ENCODE measurements around the gene ERGIC3.

Gene ERGIC3

DNA sequence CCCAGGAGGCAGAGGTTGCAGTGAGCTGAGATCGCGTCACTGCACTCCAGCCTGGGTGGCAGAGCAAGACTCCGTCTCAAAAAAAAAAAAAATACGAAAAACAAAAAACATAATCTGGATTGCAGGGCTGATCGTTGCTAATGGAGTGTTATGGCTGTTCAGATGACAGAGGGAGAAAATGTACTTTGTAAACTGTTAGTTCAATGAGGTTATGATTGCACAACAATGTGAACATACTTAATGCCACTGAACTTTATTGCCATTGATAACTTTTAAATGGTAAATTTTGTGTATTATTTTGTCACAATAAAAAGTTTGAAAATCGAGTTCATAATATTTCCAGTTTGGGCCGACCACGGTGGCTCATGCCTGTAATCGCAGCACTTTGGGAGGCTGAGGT, 22.9 kb upstream of the ERGIC3 start:
- no peak overlapping the region for H3K4me3 ChIP-seq (ENCODE audit: low read length)
- TF ChIP-seq, protein P1, sequence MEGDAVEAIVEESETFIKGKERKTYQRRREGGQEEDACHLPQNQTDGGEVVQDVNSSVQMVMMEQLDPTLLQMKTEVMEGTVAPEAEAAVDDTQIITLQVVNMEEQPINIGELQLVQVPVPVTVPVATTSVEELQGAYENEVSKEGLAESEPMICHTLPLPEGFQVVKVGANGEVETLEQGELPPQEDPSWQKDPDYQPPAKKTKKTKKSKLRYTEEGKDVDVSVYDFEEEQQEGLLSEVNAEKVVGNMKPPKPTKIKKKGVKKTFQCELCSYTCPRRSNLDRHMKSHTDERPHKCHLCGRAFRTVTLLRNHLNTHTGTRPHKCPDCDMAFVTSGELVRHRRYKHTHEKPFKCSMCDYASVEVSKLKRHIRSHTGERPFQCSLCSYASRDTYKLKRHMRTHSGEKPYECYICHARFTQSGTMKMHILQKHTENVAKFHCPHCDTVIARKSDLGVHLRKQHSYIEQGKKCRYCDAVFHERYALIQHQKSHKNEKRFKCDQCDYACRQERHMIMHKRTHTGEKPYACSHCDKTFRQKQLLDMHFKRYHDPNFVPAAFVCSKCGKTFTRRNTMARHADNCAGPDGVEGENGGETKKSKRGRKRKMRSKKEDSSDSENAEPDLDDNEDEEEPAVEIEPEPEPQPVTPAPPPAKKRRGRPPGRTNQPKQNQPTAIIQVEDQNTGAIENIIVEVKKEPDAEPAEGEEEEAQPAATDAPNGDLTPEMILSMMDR (conservative IDR thresholded peaks at IDR 0.05; ENCODE audit: low read depth, low read length): no peak
- DNase-seq (ENCODE audit: low read depth): no peak

DNA sequence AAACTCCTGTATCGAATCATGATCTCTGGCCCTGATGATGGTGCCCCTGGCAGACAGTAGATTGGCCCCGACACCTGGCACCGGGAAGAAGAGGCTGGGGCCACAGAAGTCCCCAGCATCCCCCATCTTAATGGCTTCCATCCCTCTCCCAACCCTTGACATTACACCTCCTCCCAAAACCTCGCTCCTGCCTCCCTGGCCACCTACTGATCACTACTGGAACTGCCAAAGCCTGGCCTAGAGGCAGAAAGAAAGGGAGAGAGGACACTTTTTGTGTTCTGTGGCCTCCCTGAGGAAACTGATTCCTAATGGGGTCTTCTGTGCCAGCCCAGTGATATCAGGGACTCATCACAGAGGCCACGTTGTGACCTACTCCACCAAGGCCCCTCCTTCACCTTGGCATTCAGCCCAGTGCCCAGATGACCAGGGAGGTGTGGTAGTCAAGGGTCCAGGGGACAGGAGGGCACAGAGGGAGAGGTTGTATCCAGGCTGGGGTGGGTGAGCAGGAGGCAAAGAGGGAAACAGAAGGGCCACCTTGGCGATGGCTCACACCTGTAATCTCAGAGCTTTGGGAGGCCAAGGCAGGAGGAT, 18.5 kb upstream of the ERGIC3 start:
- DNase-seq (ENCODE audit: low read depth): no peak
- no peak overlapping the region for H3K4me3 ChIP-seq (ENCODE audit: low read length)
- TF ChIP-seq, protein P1 (conservative IDR thresholded peaks at IDR 0.05; ENCODE audit: low read depth, low read length): peak; percentile 64

GRCh38 chr20:35525639-35526038, 16.2 kb upstream of the ERGIC3 start:
- no peak overlapping the region for H3K4me3 ChIP-seq (ENCODE audit: low read length)
- TF ChIP-seq, protein P1 (conservative IDR thresholded peaks at IDR 0.05; ENCODE audit: low read depth, low read length): no peak
- no peak for DNase-seq (ENCODE audit: low read depth)

DNA sequence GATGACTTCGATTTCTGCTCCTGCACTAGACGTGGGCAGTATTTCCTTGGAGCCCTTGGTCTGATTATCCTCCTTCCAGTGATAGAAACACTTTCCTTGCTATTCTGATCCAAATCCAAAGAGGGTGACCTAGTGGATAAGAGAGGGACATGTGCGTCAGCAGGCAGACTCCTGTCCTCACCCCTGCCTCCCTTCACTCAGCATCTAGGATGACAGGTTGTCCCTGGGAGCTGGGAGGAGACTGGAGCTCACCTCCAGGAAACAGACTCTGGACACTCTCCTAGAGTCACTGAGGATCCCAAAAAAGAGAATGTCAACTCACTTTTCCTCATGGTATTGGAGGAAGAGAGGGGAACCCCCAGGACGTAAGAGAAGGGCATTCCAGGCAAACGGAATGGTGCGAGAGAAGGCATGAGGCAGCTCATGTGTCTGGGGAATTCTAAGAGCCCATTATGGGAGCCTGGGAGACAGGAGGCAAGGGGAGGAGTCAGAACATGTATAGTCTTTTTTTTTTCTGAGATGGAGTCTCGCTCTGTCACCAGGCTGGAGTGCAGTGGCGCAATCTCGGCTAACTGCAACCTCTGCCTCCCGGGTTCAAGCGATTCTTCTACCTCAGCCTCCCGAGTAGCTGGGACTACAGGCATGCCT, 14.6 kb upstream of the ERGIC3 start:
- no peak overlapping the region for H3K4me3 ChIP-seq (ENCODE audit: low read length)
- TF ChIP-seq, protein P1 (conservative IDR thresholded peaks at IDR 0.05; ENCODE audit: low read depth, low read length): no peak
- no peak for DNase-seq (ENCODE audit: low read depth)

- DNase-seq (ENCODE audit: low read depth): no peak
- no peak within 1 kb of the TSS for H3K4me3 ChIP-seq (ENCODE audit: low read length)
- TF ChIP-seq, protein P1 (conservative IDR thresholded peaks at IDR 0.05; ENCODE audit: low read depth, low read length): no peak
Observed at GRCh38 chr20:35529552-35529951, 12.3 kb upstream of the ERGIC3 start, which contains the start of gene C20orf173. C20orf173 (minus strand) TSS chr20:35529652; CDS start chr20:35529373, 279 bp downstream.

DNA sequence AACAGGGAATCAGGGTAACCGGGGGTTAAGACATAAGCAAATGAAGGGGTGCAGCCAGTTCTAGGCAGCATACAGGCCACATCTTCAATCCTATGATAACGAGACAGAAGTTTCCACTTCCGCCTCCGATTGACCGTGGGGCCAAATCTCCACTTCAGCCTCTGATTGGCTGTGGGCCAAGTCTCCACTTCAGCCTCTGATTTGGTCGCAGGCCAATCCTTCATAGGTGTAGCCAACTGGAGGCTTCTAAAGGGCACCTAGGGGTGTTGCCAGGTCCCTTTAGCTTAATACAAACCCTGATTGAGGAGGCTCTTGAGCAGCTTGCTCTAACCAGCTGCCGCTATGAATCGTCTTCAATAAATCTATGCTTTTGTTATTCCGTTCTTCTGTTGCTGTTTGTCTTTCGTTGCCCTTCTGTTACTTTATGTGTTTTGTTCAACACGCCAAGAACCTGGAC, 2.1 kb upstream of the ERGIC3 start:
- H3K4me3 ChIP-seq (ENCODE audit: low read length): peak overlapping the region; percentile 24
- no peak for DNase-seq (ENCODE audit: low read depth)
- TF ChIP-seq, protein P1 (conservative IDR thresholded peaks at IDR 0.05; ENCODE audit: low read depth, low read length): no peak
